OCI-LY3 (cell line): ENCODE measurements around the gene MEG3.
A peak's percentile ranks its signal among the peaks of the same experiment; 100 is the strongest.

Experiments
- H2AFZ ChIP-seq: fragments of 200-600, 300-600 bp; shearing (Covaris generic); 2 replicates; pipeline ENCODE4 v1.6.0; 2014; ENCODE audit warnings: antibody characterized with exemption, low read depth, low read length
- H3K27ac ChIP-seq: fragments of 200-600, 300-600 bp; sonication (generic); 2 replicates; pipeline ENCODE4 v1.5.1; 2014; ENCODE audit warnings: mild to moderate bottlenecking, low read length, moderate library complexity, mixed read lengths
- H3K27me3 ChIP-seq: fragments of 200-600, 300-600 bp; sonication (generic); 2 replicates; pipeline ENCODE4 v1.6.1; 2014; ENCODE audit warnings: low read depth, low read length, mixed read lengths
- H3K36me3 ChIP-seq: fragments of 200-600, 300-600 bp; sonication (generic); replicated peaks from 2 replicates; pipeline ENCODE3; 2014; ENCODE audit warnings: low read depth, low read length, mixed read lengths
- H3K4me1 ChIP-seq: fragments of 300-600, 200-600 bp; sonication (generic); 2 replicates; pipeline ENCODE4 v1.6.1; 2014; ENCODE audit warnings: low read length, mixed read lengths
- H3K4me2 ChIP-seq: fragments of 200-600, 300-600 bp; sonication (generic); 2 replicates; pipeline ENCODE4 v1.6.1; 2014; ENCODE audit warnings: low read length, mixed read lengths
- H3K4me3 ChIP-seq: fragments of 300-600, 200-600 bp; sonication (generic); 2 replicates; pipeline ENCODE4 v1.5.1; 2014; ENCODE audit warnings: antibody characterized with exemption, mild to moderate bottlenecking, low read length, moderate library complexity
- H3K79me2 ChIP-seq: fragments of 300-600, 200-600 bp; shearing (Covaris generic); 2 replicates; pipeline ENCODE4 v1.6.1; 2014; ENCODE audit warnings: mild to moderate bottlenecking, low read length, mixed read lengths
- H3K9ac ChIP-seq: fragments of 300-600, 200-600 bp; shearing (Covaris generic); 2 replicates; pipeline ENCODE4 v1.6.0; 2014; ENCODE audit warnings: mild to moderate bottlenecking, low read length, moderate library complexity
- H3K9me3 ChIP-seq: fragments of 200-600, 300-600 bp; shearing (Covaris generic); 2 replicates; pipeline ENCODE4 v1.6.1; 2014; ENCODE audit warnings: low read length, mixed read lengths; ENCODE audit not compliant: insufficient read depth
- H4K20me1 ChIP-seq: fragments of 200-600, 300-600 bp; sonication (generic); 2 replicates; pipeline ENCODE4 v1.6.1; 2016; ENCODE audit warnings: low read length, mixed read lengths; ENCODE audit not compliant: insufficient read depth
- CTCF ChIP-seq: fragments of 200-600, 300-600 bp; sonication (generic); IDR thresholded peaks from 2 replicates; pipeline ENCODE4 v1.5.1; 2014; ENCODE audit warnings: antibody characterized with exemption, low read length, low read depth
- EZH2phosphoT487 ChIP-seq: fragments of 200-600 bp; shearing (Covaris generic); IDR thresholded peaks from 2 replicates; pipeline ENCODE4 v1.6.1; 2018; ENCODE audit warnings: antibody characterized with exemption, mixed run types, low read depth

The MEG3 gene

GRCh38 chr14:100899884-100900771 lies 74.2 kb downstream of the MEG3 start:
- TF ChIP-seq CTCF (no peak), EZH2phosphoT487 (no peak)
- Histone ChIP-seq H3K4me1 (no peaks in the 10 kb centered on the region), H3K9ac (no peak overlapping the region), H3K79me2 (no peaks in the 10 kb centered on the region), H3K36me3 (no peaks in the 10 kb centered on the region), H3K27ac (no peak overlapping the region), H3K9me3 (no peaks in the 10 kb centered on the region), H4K20me1 (no peaks in the 10 kb centered on the region), H2AFZ (no peak overlapping the region), H3K27me3 (peaks cover 24% of the 10 kb centered on the region), H3K4me3 (no peak overlapping the region), H3K4me2 (no peak overlapping the region)

GRCh38 chr14:100900837-100901390 lies 75.0 kb downstream of the MEG3 start:
- Histone ChIP-seq H3K36me3 (no peaks in the 10 kb centered on the region), H3K4me2 (no peak overlapping the region), H3K4me3 (no peak overlapping the region), H4K20me1 (no peaks in the 10 kb centered on the region), H3K9ac (no peak overlapping the region), H3K4me1 (no peaks in the 10 kb centered on the region), H3K27ac (no peak overlapping the region), H2AFZ (no peak overlapping the region), H3K9me3 (no peaks in the 10 kb centered on the region), H3K79me2 (no peaks in the 10 kb centered on the region), H3K27me3 (peaks cover 28% of the 10 kb centered on the region)
- TF ChIP-seq CTCF (peak; percentile 60), EZH2phosphoT487 (no peak)

DNA sequence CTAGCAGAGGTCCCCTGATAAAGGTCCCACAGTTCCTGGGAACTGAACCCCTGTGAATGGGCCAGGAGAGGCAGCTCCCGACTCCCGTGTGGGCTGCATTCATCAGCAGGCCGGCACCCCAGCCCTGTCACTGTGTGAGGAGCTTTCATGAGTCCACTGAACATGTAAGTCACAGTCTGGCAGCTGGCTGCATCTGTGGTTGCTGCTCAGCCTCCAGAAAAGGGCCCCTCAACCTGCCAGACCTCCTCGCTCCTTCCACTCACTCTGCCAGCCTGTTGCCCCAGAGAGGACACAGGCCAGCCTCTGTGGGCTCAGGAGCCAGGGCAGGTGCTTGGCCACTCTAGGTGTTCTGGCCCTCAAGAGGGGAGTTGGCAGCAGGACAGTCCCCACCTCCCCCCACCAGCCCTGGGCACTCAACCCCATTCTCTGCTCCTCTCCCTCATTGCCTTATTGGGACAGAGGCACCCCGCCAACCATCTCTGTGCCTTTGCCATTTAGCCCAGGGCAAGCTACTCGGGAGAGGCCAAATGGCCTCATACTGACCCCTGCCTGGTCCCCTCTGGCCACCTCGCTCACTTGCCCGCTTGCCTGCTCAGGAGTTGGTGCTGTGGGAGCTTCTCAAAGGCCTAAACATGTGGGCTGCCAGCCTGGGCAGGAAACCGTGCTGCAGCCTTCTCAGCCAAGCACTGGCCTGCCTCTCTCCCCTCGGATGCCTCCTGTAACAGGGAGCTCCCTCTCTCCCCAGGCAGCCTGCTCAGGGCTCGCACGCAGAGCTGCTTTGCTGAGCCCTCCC lies 75.7 kb downstream of the MEG3 start:
- Histone ChIP-seq H3K27ac (no peak overlapping the region), H3K4me2 (no peak overlapping the region), H3K79me2 (no peaks in the 10 kb centered on the region), H3K9ac (no peak overlapping the region), H3K36me3 (no peaks in the 10 kb centered on the region), H3K4me1 (no peaks in the 10 kb centered on the region), H3K9me3 (no peaks in the 10 kb centered on the region), H2AFZ (no peak overlapping the region), H3K4me3 (no peak overlapping the region), H3K27me3 (peaks cover 29% of the 10 kb centered on the region), H4K20me1 (no peaks in the 10 kb centered on the region)
- TF ChIP-seq EZH2phosphoT487, result no peak
- no peak for TF ChIP-seq CTCF
